ENCODE data around the gene SPDYE2.
"Not testable (repeated sequence)": the region's sequence is repeated elsewhere in the genome, so short reads cannot be mapped to it uniquely, and the experiment has no call there.

- not testable (repeated sequence) for TF ChIP-seq CTCF, POLR2A (IDR thresholded peaks at IDR 0.05)
Measured at GRCh38 chr7:102531583-102531982, 19.4 kb upstream of the SPDYE2 start.

Measured in thyroid gland (tissue), 4 donors.